SIG-M5 (cell line): ENCODE data around the gene SIPA1L3.
"Not testable (repeated sequence)": the region's sequence is repeated elsewhere in the genome, so short reads cannot be mapped to it uniquely, and the experiment has no call there.

ENCODE experiments used
- DNase-seq: peaks from one replicate; lab custom pipeline; 2025; lab: John Stamatoyannopoulos, UW

Gene SIPA1L3

DNA sequence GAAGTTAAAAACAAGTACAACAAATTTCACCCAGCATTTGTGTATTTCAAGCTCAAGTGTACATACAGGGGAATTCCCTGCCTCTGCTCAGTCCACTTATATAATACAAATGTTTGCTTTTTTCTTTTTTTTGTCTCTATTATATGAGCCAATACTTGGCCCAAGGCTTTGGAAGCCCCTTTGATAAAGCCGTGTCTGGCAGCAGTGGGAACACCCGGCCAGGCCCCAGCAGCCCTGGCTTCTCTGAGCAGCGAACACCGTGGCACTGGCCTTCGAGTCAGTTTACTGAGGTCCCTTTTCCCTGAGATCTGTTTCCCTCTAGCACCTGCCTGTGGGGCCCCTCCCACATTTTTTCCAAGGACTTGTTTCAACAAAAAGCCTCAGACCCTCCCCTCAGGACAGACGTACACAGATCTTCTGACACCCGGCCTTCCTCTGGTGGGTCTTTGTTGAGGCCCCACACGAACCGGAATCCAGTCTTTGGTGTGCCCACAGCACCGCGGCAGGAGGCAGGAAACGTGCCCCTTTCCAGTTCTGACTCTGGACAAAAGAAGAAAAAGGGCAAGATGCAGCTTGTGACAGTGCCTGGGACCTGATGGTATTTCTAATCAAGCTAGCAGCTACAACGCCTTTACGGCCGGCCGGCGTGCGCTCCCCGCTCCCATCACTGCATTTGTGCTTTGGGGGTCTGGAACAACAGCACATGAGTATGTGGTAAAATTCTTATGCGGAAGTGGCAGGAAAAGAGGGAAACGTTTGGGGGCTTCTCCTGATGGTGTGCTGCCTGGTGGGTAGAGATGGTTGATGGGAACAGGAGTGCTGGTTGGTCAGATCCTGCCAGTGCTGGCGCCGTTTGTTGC, 13.8 kb downstream of the SIPA1L3 start:
- DNase-seq, result no peak

DNA sequence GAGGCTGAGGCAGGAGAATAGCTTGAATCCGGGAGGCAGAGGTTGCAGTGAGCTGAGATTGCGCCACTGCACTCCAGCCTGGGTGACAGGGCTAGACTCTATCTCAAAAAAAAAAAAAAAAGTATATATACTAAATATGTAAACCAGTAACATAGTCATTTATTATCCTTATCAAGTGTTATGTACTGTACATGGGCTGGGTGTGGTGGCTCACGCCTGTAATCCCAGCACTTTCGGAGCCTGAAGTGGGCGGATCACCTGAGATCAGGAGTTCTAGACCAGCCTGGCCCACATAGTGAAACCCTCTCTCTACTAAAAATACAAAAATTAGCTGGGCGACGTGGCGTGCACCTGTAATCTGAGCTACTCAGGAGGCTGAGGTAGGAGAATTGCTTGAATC, 17.6 kb downstream of the SIPA1L3 start:
- not testable (repeated sequence) for DNase-seq

DNA sequence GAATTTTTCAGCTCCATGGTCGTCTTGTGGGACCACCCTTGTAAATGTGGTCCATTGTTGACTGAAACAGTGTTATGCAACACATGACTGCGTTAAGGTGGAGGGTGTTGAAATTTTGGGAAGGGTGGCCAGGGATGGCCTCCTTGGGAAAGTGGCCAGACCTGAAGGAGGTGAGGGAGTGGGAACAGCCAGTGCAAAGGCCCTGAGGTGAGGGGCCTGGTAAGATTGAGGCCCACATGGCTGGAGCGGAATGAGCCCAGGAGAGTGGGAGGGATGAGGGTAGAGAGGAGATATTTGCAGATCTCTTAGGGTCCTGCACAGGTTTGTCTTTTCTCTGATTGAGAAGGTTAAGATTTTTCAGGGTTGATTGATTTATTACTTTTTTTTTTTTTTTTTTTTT, 18.2 kb downstream of the SIPA1L3 start:
- no peak for DNase-seq

DNA sequence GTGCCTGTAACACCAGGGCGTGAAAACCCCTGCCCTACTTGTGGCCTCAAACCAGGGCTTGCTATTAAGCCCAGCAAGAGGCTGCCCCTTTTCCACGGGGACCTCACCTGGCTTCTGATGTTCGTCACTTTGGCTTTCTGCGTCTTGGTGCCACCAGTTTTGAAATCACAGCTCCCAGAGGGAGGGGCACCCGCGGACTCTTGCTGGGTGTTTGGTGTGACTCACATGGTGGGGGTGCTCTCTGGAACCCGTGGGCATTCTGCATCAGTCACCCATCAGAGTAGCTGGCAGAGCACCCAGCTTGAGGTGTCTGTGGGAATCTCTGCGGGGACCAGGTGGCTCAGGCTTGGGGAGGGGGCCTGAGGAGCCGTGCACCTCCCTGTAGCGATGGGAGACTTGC, 19.2 kb downstream of the SIPA1L3 start:
- DNase-seq, result no peak

DNA sequence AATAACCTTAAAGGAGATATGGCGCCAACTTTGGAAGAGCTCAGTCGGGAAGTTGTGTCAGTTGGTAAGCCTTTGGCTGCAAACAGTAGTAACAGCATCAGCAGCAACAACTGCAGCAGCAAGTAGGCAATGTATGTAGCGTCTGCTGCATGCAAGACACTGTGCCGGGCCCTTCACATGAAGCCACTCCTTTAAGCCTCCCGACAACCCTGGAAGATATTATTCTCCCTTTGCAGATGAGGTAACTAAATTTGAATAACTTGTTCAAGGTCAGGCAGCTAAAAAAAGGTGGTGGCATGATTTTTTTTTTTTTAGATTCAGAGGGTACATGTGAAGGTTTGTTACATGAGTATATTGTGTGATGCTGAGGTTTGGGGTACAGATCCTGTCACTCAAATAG, 19.7 kb downstream of the SIPA1L3 start:
- no peak for DNase-seq

DNA sequence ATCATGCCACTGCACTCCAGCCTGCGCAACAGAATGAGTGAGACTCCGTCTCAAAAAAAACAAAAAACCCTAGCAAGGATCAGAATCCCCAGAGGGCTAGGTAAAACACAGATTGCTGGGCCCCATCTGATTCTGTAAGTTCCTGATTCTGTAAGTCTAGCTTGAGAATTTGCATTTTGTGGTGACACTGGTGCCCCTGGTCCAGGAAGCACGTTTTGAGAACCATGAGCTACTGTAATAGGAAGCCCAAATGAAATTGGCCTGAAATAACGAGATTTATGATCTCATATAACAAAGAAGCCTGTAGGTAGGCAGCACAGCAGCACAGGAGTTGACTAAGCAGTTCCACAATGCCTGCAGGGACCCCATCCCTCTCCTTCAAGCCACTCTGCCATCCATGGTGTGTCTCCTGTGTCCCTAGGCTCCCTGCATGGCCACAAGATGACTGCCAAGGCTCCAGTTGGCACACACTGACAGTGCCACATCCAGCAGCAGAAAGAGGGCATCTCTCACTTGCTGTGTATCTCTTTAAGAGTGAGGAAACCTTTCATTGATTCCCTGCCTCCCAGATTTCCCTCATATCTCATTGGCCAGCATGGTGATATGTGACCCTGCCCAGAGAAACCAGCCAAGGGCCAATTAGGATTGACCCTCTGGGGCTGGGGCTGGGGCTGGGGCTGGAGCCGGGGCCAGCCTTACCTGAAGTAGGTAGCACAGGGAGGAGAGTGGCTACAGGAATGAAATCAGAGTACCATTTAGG, 21.7 kb downstream of the SIPA1L3 start:
- DNase-seq, result no peak

DNA sequence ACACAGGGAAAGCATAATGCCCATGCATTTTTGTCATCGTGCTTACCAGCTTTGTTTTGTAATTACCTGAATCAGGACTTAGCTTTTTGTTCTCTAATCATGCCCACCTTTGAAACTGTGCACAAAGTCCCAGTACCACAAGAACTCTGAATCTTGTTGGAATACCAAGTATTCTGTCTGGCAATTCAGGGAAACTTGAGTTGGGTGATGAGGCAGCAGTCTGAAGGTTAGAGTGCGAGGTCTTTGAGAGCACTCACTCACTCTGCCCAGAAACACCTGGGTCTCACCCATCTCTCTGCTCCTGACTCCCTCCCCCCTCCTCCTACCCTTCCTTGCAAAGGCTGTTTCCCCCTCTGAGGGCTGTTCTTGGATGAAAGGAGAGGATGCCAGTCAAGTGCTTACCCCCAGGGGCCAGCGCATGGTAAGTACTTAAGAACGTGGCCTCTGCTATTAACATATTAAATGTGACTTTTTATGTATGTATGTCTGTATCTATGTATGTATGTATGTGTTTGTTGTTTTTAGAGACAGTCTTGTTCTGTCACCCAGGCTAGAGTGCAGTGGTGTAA, 22.4 kb downstream of the SIPA1L3 start:
- DNase-seq, result no peak

DNA sequence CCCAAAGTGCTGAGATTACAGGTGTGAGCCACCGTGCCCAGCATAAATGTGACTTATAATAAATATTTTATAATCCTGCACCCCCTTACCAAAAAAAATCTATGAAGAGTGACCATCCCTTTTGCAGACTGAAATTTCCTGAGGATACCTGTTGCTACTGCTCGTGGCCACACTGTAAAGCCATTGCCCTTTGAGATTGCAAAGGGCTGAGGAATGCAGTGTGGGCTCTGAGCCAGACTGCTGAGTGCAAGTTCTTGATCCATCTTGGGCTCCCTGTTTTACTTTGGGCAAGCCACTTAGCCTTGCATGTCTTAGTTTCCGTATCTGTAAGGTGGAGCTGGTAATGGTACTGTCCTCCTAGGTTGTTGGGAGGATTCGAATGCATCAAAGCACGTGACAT, 23.4 kb downstream of the SIPA1L3 start:
- DNase-seq, result no peak

DNA sequence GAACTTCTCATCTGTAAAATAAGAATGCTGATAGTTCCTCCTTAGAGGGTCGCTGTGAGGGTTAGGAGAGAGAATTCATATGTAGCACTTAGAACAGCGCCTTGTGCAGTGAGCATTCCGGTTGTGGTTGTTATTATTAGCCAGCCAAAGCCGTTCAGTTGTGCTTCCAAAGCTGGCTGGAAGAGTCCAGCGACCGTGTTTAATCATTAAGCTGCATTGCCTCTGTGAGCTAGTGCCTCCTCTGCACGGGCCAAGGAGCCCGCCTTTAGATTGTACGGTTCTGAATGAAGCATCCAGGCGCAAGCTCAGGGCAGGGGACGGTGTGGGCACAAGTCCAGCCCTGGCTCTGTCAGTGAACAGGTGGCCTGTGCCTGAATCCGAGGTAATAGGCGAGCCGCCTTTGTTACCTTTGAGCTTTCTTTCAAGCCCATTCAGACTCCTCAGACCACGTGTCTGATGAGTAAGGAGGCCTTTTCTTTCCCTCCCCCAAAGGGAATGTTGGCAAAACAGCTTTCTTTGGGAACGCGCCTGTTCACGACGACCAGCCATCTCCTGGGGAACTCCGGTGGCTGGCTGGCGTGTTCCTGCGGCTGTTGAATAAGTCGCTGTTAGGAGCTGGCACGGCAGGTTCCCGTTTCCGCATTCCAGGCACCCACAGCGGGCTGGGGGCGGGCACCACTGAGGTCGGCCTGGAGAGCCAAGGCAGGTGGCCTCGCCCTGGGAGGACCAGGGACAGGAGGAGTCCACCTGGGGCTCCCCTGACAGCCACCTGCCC, 25.1 kb downstream of the SIPA1L3 start:
- no peak for DNase-seq

DNA sequence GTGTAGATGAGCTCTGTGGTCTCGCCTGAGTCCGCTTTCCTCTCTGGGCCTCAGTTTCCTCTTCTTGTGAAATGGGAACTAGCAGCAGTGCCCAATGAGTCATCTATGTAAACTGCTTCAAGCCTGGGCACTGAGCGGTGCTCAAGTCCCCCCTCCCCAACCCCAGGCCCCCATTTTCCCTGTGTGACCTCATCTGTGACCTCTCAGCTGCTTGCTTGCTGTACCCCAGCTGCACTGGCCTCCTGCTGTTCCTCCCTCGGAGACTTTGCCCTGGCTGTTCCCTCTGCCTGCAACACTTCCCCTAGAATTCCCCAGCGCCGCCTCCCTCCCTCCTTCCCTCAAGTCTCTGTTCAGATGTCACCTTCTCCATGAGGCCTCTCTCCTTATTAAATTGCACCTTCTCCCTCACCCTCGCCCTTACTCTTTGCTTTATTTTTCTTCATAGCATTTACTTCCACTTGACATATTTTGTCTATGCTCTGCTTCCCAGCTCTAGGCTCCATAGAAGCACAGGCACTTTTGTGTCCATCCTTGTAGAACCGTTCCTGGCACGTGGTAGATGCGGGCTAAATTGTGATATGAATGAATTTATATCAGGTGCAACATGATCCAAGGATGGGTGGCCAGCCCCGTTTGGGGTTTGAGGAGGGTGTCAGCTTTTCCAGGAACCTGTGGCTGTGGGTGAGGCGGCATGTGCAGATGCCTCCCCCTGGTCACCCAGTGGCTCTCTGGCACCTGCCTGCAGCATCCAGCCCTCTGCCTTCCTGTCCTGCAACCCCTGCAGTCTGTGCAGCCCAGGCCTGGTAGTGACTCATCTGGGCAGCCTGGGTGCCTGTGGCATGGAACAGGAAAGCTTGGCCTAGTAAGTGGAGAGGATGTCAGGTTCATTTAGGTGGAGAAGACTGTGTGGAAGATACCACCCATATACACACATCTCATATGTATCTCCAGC, 26.3 kb downstream of the SIPA1L3 start:
- DNase-seq, result no peak

DNA sequence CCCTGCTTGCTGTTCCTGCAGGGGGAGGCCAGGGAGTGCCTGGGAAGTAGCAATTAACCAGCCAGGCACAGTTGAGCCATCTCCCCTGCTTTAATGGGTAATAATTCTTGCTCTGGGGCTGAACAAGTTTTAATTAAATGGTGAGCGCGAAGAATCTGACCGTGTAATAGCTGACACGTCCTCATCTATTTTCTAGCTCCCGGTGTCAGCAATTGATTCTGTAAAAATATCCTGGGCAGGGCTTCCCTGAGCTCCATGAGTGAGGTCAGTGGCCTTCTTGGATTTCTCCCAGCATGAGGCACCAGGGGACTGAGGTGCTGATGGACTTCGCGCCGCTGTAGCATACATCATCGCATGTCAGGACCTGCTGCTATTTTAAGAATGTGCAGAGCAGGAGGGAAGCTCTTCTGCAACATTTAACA, 26.9 kb downstream of the SIPA1L3 start:
- DNase-seq, result no peak

DNA sequence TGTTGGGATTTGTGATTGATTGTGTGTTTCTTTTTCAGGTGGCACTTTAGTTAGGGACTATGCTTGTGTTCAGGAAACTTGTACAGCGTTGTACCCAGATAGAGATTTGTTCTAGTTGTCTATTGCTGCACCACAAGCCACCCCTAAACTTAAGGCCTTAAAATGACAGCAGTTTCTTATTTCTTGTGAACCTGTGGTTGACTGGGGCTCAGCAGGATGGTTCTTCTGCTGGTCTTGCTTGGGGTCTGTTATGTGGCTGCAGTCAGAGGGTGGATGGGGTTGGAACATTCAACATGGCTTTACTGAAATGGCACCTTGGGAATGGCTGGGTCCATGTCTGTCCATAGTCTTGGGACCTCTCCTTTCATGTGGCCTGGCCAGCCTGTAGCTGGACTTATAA, 28.3 kb downstream of the SIPA1L3 start:
- no peak for DNase-seq

DNA sequence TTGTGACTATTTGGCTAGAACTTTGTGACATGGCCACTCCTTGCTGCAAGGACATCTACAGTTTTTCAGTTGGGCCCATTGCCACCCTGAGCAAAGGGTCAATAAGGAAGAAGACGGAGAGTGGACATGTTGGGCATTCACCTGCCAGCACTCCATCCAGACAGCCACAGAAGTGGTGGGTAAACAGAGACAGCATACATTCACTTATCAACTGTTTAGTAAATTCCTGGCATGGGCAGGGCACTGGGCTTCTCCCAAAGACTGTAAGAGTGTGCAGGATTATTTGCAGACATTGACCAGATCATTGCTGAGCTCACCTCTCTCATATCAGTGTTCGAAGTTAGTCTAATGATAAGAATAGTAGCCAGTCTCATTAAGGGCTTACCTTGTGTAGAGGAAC, 29.2 kb downstream of the SIPA1L3 start:
- DNase-seq, result no peak

DNA sequence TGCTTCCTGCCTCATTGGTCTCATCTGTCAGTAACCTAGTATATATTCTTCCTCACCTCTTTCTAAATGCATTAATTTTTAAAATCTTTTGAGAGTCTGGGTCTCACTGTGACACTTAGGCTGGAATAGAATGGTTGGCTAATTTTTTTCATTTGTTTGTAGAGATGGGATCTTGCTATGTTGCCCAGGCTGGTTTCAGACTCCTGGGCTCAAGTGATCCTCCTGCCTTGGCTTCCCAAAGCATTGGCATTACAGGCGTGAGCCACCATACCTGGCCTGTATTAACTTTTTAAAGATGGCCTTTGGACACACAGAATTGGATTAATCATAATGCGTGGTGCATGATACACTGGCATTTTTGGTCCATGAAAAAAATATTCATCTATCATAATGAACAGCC, 29.9 kb downstream of the SIPA1L3 start:
- no peak for DNase-seq

DNA sequence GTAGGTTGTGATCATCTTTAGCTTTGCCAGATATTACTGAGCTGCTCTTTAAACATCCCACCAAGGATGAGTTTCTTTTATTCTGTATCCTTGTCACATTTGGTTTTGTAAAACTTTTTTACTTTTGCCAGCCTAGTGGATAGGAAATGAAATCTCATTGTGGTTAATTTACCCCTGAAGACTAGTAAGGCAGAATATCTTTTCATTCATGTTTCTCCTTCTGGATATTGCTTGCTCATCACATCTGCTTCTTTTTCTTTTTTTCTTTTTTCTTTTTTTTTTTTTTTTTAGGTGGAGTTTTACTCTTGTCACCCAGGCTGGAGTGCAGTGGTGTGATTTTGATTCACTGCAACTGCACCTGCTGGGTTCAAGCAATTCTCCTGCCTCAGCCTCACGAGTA, 31.3 kb downstream of the SIPA1L3 start:
- no peak for DNase-seq

DNA sequence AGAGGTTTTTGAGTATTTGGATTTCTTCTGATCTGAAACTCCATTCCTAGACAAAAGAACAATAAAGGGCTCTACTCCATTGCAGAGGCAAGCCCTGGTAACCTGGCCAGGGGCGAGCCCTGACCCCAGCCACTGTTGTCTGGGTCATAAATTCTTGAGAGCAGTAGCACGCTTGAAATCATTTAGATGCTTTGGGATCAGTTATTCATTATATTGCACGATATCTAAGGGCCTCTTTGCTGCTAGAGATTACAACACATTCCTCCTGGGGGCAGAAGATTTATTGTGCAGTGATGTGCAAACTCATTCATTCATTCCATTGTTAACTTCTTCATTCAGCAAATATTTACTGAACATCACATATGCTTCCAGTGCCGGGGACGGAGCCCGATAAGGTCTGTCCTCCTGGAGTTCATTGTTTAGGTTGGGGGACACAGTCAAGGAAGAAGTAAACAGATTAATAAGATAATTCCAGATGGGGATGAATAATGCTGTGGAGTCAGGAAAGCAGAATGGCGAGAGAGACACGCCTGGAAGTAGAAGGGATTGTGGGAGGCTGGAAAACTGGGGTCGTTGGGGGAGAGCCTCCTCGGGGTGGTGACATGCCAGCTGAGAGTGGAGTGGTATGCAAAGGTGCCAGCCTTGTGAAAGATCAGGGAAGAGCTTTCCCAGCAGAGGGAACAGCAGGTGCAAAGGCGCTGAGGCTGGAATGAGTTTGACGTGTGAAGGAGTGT, 34.9 kb downstream of the SIPA1L3 start:
- DNase-seq, result no peak

DNA sequence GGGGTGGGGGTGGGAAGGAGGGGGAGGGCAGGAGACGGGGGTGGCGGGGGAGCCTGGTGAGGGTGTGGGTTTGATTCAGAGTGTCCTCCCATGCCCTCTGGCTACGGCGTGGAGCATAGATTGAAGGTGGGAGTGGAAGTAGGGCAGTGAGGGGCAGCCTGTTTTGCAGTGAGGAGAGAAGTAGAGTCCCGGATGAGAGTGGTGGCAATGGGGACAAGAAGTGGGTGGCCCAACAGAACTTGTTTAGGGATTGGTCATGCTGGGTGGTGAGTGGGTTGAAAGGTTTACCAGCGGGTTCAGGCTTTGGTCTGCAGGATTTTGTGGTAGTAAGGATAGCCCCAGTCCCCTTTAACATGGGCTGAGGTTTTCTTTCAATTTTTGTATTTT, 35.5 kb downstream of the SIPA1L3 start:
- no peak for DNase-seq

DNA sequence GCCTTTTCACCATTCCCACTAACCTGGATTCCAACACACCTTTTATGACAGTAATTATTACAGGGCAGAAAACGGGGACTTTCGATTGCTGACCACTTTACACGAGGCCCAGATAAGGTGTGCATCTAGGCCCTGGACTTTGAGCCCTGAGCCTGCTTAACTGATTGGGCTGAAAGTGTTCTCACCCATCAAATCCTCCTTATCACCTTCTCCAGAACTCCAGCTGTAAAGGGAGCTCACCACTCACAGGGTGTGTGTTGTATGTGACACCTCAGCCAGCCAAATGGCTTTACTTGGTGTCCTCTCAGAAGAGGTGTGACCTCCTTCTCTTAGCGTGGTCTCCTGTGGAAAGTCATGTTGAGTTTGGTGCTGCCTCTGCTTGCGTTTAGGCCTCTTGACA, 36.5 kb downstream of the SIPA1L3 start:
- DNase-seq, result no peak

DNA sequence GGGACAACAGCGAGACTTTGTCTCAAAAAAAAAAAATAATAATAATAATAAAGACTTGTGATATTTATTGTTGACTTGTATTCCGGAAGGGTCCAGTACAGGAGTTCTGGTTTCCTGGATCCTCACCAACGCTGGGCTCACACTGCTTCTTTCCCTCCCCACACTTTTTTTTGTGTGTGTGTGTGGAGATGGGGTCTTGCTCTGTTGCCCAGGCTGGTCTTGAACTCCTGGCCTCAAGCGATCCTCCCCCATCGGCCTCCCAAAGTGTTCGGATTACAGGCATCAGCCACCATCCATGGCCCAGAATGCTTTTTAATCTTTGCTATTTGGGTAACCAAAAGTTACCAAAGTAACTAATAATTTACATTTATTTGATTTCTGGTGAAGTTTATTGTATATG, 39.1 kb downstream of the SIPA1L3 start:
- no peak for DNase-seq

DNA sequence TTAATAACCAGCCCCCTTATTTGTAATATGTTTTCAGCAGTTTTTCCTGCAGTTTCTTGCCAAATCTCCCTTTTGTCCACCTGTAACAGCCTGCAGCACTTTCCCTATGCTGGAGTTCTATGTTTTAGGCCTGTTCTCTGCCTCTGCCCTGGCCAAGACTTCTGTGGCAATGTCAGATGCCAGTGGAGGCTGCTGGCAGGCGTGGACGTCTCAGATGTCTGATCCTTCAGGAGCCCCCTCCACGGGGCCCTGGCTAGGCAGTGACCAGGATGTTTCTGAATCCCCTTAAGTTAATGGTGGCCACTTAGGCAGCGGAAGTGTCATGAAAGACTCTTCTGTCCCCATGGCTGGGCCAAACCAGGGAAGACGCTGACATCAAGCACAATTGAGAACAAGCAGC, 40.8 kb downstream of the SIPA1L3 start:
- DNase-seq, result no peak

DNA sequence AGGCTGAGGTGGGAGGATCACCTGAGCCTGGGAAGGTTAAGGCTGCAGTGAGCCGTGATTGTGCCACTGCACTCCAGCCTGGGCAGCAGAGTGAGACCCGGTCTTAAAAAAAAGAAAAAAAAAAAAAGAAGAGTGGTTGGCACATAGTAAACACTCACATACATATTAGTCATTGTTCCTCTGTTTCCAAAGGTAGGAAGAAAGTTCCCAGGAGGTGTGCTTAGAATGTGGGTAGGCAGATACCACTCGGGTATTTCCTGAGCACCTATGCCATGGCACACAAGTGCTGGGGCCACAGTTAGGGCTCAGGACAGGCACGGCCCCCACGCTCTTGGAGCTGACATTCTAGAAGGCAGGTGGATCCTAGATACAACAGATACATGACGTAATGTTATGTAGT, 41.4 kb downstream of the SIPA1L3 start:
- no peak for DNase-seq
